Epithelial cell of proximal tubule (primary cell): ENCODE measurements around the gene DAZL. TPM values are rescaled to one million over a fixed set of nuclear protein-coding genes. Genes with fewer than 3 reads are reported as not detected.

Experiments
- DNase-seq: peaks from one replicate; pipeline ENCODE4 v3.0.0-alpha.2; 2011; ENCODE audit warnings: low read depth
- H3K4me3 ChIP-seq: 2 replicates; pipeline ENCODE4 v1.5.1; 2011; ENCODE audit warnings: low read depth, mild to moderate bottlenecking, low read length
- total RNA-seq: library from RNA; depleted of rRNA; stranded (reverse); fragments of >200 nt; gene quantifications from 2 replicates; pipeline ENCODE4 v1.2.3, GENCODE V29; 2015
- TF ChIP-seq, protein P1 (sequence below): conservative IDR thresholded peaks from 2 replicates; pipeline ENCODE4 v1.5.1; 2012; ENCODE audit warnings: low read depth, mild to moderate bottlenecking, low read length

DAZL gene
- total RNA-seq, 1 donor from 2014 or later, result not detected

DNA sequence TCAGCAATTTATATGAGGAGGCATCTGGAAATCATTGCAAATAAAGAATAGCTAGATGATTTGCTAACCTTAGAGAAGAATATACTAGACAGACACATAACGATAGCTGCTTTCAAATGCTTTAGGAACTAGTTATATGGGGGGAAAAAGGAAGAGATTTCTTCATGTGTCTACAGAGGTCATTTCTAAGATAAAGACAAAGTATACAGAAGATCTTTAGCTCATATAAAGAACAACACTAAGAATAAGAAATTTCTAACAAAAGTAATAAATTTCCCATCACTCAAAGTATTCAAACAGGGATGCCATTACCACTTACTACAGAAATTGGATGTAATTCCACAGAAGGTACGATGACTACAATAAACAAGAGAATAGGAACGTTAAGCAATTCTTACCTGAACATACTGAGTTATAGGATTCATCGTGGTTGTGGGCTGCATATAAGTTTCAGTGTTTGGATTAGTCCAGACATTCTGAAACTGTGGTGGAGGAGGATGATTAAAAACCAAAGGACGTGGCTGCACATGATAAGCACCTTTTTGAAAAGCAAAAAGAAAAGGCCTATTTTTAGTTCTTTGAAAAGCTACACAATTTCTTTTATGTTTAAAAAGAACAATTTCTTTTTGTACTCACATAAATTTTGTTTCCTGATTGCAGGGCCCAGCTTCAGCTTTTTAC, 8.7 kb downstream of the DAZL start:
- no peak for DNase-seq
- H3K4me3 ChIP-seq, result no peak overlapping the region
- TF ChIP-seq, protein P1, sequence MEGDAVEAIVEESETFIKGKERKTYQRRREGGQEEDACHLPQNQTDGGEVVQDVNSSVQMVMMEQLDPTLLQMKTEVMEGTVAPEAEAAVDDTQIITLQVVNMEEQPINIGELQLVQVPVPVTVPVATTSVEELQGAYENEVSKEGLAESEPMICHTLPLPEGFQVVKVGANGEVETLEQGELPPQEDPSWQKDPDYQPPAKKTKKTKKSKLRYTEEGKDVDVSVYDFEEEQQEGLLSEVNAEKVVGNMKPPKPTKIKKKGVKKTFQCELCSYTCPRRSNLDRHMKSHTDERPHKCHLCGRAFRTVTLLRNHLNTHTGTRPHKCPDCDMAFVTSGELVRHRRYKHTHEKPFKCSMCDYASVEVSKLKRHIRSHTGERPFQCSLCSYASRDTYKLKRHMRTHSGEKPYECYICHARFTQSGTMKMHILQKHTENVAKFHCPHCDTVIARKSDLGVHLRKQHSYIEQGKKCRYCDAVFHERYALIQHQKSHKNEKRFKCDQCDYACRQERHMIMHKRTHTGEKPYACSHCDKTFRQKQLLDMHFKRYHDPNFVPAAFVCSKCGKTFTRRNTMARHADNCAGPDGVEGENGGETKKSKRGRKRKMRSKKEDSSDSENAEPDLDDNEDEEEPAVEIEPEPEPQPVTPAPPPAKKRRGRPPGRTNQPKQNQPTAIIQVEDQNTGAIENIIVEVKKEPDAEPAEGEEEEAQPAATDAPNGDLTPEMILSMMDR, result no peak

GRCh38 chr3:16595778-16596177, 9.4 kb downstream of the DAZL start:
- TF ChIP-seq, protein P1, result no peak
- no peak overlapping the region for H3K4me3 ChIP-seq
- DNase-seq, result no peak

GRCh38 chr3:16589867-16590624, 15.2 kb downstream of the DAZL start:
- no peak for DNase-seq
- no peak overlapping the region for H3K4me3 ChIP-seq
- TF ChIP-seq, protein P1, result no peak

GRCh38 chr3:16589120-16589519, 16.1 kb downstream of the DAZL start:
- no peak for DNase-seq
- H3K4me3 ChIP-seq, result no peak overlapping the region
- TF ChIP-seq, protein P1, result no peak

- DNase-seq, result no peak
- TF ChIP-seq, protein P1, result no peak
These were observed 17.6 kb downstream of the DAZL start for GRCh38 chr3:16587681-16588060.

GRCh38 chr3:16587047-16587680, 18.1 kb downstream of the DAZL start:
- DNase-seq, result no peak
- no peak overlapping the region for H3K4me3 ChIP-seq
- TF ChIP-seq, protein P1, result no peak

More at GRCh38 chr3:16587681-16588060, 17.6 kb downstream of the DAZL start:
- no peak overlapping the region for H3K4me3 ChIP-seq
